HepG2 (cell line): Measurements from ENCODE around the gene TSPAN12. TPM values are rescaled to one million over a fixed set of nuclear protein-coding genes. Genes with fewer than 3 reads are reported as not detected.

Source experiments
- DMAP1 ChIP-seq: IDR thresholded peaks from 2 replicates; pipeline ENCODE4 v1.6.1; 2016
- NKX3-1 ChIP-seq: sonication (generic); formaldehyde crosslinking; IDR thresholded peaks from 2 replicates; pipeline ENCODE4 v1.5.0; 2020; ENCODE audit warnings: missing genetic modification reagents
- PHF8 ChIP-seq: sonication (generic); formaldehyde crosslinking; IDR thresholded peaks from 2 replicates; pipeline ENCODE4 v1.5.0; 2020; ENCODE audit warnings: missing genetic modification reagents
- RELA ChIP-seq: sonication (generic); formaldehyde crosslinking; IDR thresholded peaks from 2 replicates; pipeline ENCODE4 v1.4.0; 2020; ENCODE audit warnings: missing genetic modification reagents
- REPIN1 ChIP-seq: sonication (generic); formaldehyde crosslinking; IDR thresholded peaks from 2 replicates; pipeline ENCODE4 v1.8.0; 2022; ENCODE audit warnings: missing genetic modification reagents, low read depth, mild to moderate bottlenecking, borderline replicate concordance
- RFXAP ChIP-seq: sonication (generic); formaldehyde crosslinking; IDR thresholded peaks from 2 replicates; pipeline ENCODE4 v1.4.0; 2020; ENCODE audit warnings: missing genetic modification reagents, borderline replicate concordance
- ZBTB14 ChIP-seq: sonication (generic); formaldehyde crosslinking; IDR thresholded peaks from 2 replicates; pipeline ENCODE4 v1.4.0; 2020; ENCODE audit warnings: missing genetic modification reagents
- ZBTB39 ChIP-seq: sonication (generic); formaldehyde crosslinking; IDR thresholded peaks from 2 replicates; pipeline ENCODE4 v1.5.0; 2020; ENCODE audit warnings: missing genetic modification reagents
- ZFY ChIP-seq: sonication (generic); formaldehyde crosslinking; IDR thresholded peaks from 2 replicates; pipeline ENCODE4 v1.4.0; 2020; ENCODE audit warnings: missing genetic modification reagents
- ZGPAT ChIP-seq: IDR thresholded peaks from 2 replicates; pipeline ENCODE4 v1.6.1; 2016; ENCODE audit warnings: mild to moderate bottlenecking
- ZNF501 ChIP-seq: sonication (generic); formaldehyde crosslinking; IDR thresholded peaks from 2 replicates; pipeline ENCODE4 v1.5.1; 2020; ENCODE audit warnings: mild to moderate bottlenecking, moderate library complexity, missing genetic modification reagents
- ZNF562 ChIP-seq: sonication (generic); formaldehyde crosslinking; IDR thresholded peaks from 2 replicates; pipeline ENCODE4 v1.8.0; 2022; ENCODE audit warnings: missing genetic modification reagents, borderline replicate concordance
- ZNF746 ChIP-seq: sonication (generic); formaldehyde crosslinking; IDR thresholded peaks from 2 replicates; pipeline ENCODE4 v1.8.0; 2022; ENCODE audit warnings: mild to moderate bottlenecking, missing genetic modification reagents
- ZNF768 ChIP-seq: sonication (generic); formaldehyde crosslinking; IDR thresholded peaks from 2 replicates; pipeline ENCODE4 v1.4.0; 2020; ENCODE audit warnings: missing genetic modification reagents
- polyA plus RNA-seq, 8 experiments: library from polyadenylated mRNA; depleted of rRNA in 3 of 8; stranded (reverse) in 7 of 8; unstranded in 1 of 8; fragments of >200 nt; fragmentation: Illumina TruSeq in 4 of 8; extraction: Trizol in 4 of 8; gene quantifications; 2 replicates each; pipeline versions ENCODE4 v1.2.1 to v1.2.3, GENCODE V29; 2011 to 2016; ENCODE audit warnings: low read depth in 4 of 8, missing spikeins in 1 of 8, mixed read lengths in 1 of 8; ENCODE audit not compliant: insufficient read depth in 1 of 8
- total RNA-seq, 5 experiments: library from RNA; depleted of rRNA; stranded (reverse); fragments of >200 nt; fragmentation: Illumina TruSeq; extraction: Trizol; gene quantifications; 2 replicates each; pipeline ENCODE4 v1.2.3, GENCODE V29; 2016; ENCODE audit warnings: low read depth in 1 of 5
- TF ChIP-seq, protein P1 (sequence below): sonication (generic); formaldehyde crosslinking; IDR thresholded peaks from 2 replicates; pipeline ENCODE4 v1.4.0; 2020; ENCODE audit warnings: missing genetic modification reagents
- TF ChIP-seq, protein P2 (sequence below): IDR thresholded peaks from 2 replicates; pipeline ENCODE4 v1.6.1; 2016; ENCODE audit warnings: missing compliant biosample characterization, missing genetic modification reagents, borderline replicate concordance

The TSPAN12 gene
- total and polyA plus RNA-seq, 2 of the 13 experiments (the other 11 are each of a cell fraction or from before 2014, with no cell fraction given): 0.48 to 0.95 TPM

- TF ChIP-seq ZNF746 (CRISPR knock-in tag) (no peak), ZNF768 (CRISPR knock-in tag) (peak; percentile 59; the same call in 1 of the 2 replicates), ZNF501 (peak; percentile 46; the same call in 1 of the 2 replicates), ZBTB39 (CRISPR knock-in tag) (no peak), NKX3-1 (CRISPR knock-in tag) (0 out of 2 replicates have a peak, but pooled peaks have one; percentile 59), ZFY (CRISPR knock-in tag) (peak; percentile 37; the same call in 1 of the 2 replicates), ZNF562 (no peak), DMAP1 (CRISPR knock-in tag) (0 out of 2 replicates have a peak, but pooled peaks have one; percentile 35), RELA (CRISPR knock-in tag) (peak; percentile 31; the same call in 1 of the 2 replicates), RFXAP (CRISPR knock-in tag) (0 out of 2 replicates have a peak, but pooled peaks have one; percentile 42), ZGPAT (CRISPR knock-in tag) (peak; percentile 50; the same call in 1 of the 2 replicates), PHF8 (CRISPR knock-in tag) (peak; percentile 23; the same call in 1 of the 2 replicates), REPIN1 (0 out of 2 replicates have a peak, but pooled peaks have one; percentile 2), ZBTB14 (CRISPR knock-in tag) (0 out of 2 replicates have a peak, but pooled peaks have one; percentile 41)
- TF ChIP-seq, protein P1, sequence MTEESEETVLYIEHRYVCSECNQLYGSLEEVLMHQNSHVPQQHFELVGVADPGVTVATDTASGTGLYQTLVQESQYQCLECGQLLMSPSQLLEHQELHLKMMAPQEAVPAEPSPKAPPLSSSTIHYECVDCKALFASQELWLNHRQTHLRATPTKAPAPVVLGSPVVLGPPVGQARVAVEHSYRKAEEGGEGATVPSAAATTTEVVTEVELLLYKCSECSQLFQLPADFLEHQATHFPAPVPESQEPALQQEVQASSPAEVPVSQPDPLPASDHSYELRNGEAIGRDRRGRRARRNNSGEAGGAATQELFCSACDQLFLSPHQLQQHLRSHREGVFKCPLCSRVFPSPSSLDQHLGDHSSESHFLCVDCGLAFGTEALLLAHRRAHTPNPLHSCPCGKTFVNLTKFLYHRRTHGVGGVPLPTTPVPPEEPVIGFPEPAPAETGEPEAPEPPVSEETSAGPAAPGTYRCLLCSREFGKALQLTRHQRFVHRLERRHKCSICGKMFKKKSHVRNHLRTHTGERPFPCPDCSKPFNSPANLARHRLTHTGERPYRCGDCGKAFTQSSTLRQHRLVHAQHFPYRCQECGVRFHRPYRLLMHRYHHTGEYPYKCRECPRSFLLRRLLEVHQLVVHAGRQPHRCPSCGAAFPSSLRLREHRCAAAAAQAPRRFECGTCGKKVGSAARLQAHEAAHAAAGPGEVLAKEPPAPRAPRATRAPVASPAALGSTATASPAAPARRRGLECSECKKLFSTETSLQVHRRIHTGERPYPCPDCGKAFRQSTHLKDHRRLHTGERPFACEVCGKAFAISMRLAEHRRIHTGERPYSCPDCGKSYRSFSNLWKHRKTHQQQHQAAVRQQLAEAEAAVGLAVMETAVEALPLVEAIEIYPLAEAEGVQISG (CRISPR knock-in tag): peak; percentile 23; the same call in 1 of the 2 replicates
- TF ChIP-seq, protein P2, sequence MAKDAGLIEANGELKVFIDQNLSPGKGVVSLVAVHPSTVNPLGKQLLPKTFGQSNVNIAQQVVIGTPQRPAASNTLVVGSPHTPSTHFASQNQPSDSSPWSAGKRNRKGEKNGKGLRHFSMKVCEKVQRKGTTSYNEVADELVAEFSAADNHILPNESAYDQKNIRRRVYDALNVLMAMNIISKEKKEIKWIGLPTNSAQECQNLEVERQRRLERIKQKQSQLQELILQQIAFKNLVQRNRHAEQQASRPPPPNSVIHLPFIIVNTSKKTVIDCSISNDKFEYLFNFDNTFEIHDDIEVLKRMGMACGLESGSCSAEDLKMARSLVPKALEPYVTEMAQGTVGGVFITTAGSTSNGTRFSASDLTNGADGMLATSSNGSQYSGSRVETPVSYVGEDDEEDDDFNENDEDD (CRISPR knock-in tag): peak; percentile 52; the same call in 1 of the 2 replicates
Measured at GRCh38 chr7:120857588-120858573, at the start of gene TSPAN12 (continued).
